CD4-positive, alpha-beta T cell treated with Interleukin-6 for 4 hours (primary cell): Measurements from ENCODE around the gene INHBC.

Experiments
- DNase-seq: peaks from one replicate; pipeline ENCODE4 v3.0.0-alpha.2; 2020; ENCODE audit warnings: mixed read lengths

Gene INHBC

GRCh38 chr12:57470286-57470969 lies 35.8 kb downstream of the INHBC start:
- DNase-seq: no peak

GRCh38 chr12:57470970-57471656 lies 36.5 kb downstream of the INHBC start:
- DNase-seq: no peak

- no peak for DNase-seq
These were observed 37.1 kb downstream of the INHBC start for GRCh38 chr12:57471661-57472060.

- no peak for DNase-seq
These were observed 37.8 kb downstream of the INHBC start for GRCh38 chr12:57472391-57472790.

GRCh38 chr12:57473392-57473791 lies 38.8 kb downstream of the INHBC start:
- no peak for DNase-seq

GRCh38 chr12:57473886-57474285 lies 39.3 kb downstream of the INHBC start:
- DNase-seq: no peak

- no peak for DNase-seq
These were observed 39.8 kb downstream of the INHBC start for GRCh38 chr12:57474430-57474829.

- no peak for DNase-seq
These were observed 40.3 kb downstream of the INHBC start for GRCh38 chr12:57474862-57475261.

GRCh38 chr12:57475271-57476161 lies 40.9 kb downstream of the INHBC start:
- no peak for DNase-seq

GRCh38 chr12:57476162-57476992 lies 41.8 kb downstream of the INHBC start:
- peak; percentile 76 for DNase-seq

- peak; percentile 27 for DNase-seq
These were observed 42.6 kb downstream of the INHBC start for GRCh38 chr12:57476993-57477709.

- DNase-seq: peak; percentile 71
These were observed 43.4 kb downstream of the INHBC start for GRCh38 chr12:57477710-57478681.

GRCh38 chr12:57479043-57479375 lies 44.4 kb downstream of the INHBC start:
- no peak for DNase-seq

GRCh38 chr12:57479376-57480115 lies 45.0 kb downstream of the INHBC start, which contains the start of gene ARHGAP9:
ARHGAP9 (minus strand) TSS chr12:57479866; CDS start chr12:57479406, 460 bp downstream.
- DNase-seq: peak; percentile 71

GRCh38 chr12:57481671-57482070 lies 47.1 kb downstream of the INHBC start:
- no peak for DNase-seq

GRCh38 chr12:57483466-57483865 lies 48.9 kb downstream of the INHBC start:
- no peak for DNase-seq

GRCh38 chr12:57485695-57486094 lies 51.1 kb downstream of the INHBC start:
- no peak for DNase-seq

GRCh38 chr12:57487055-57487596 lies 52.5 kb downstream of the INHBC start:
- no peak for DNase-seq

- peak; percentile 93 for DNase-seq
These were observed 53.2 kb downstream of the INHBC start, which contains the start of gene MARS1 for GRCh38 chr12:57487597-57488401. MARS1 (plus strand) TSS chr12:57488068; CDS start chr12:57488091, 23 bp downstream.
